ENCODE results near the gene OPRL1.

The OPRL1 gene

GRCh38 chr20:64048402-64049044 is 31.4 kb upstream of the OPRL1 start:
- peaks cover 90% of the 10 kb centered on the region for H3K27me3 ChIP-seq (ENCODE audit: insufficient read depth, low read length)
- H3K36me3 ChIP-seq (ENCODE audit: insufficient read depth, low read length), result no peaks in the 10 kb centered on the region
- no peak overlapping the region for H2AFZ ChIP-seq (ENCODE audit: low read depth, low read length)
- H3K9me3 ChIP-seq (ENCODE audit: low read length), result no peaks in the 10 kb centered on the region
- H3K4me3 ChIP-seq (ENCODE audit: low read length), result no peak overlapping the region
- H3K4me1 ChIP-seq (ENCODE audit: insufficient read depth, low read length), result peaks cover 8% of the 10 kb centered on the region

GRCh38 chr20:64049060-64049877 is 30.6 kb upstream of the OPRL1 start, which contains the start of gene SOX18:
Gene SOX18, minus strand, starts transcription at chr20:64049639. Its CDS starts 123 bp downstream, at chr20:64049516.
- Histone ChIP-seq H2AFZ (ENCODE audit: low read depth, low read length) (no peak within 1 kb of the TSS), H3K4me1 (ENCODE audit: insufficient read depth, low read length) (peaks cover 11% of the 10 kb centered on the region), H3K36me3 (ENCODE audit: insufficient read depth, low read length) (no peaks in the 10 kb centered on the region), H3K9me3 (ENCODE audit: low read length) (no peaks in the 10 kb centered on the region), H3K4me3 (ENCODE audit: low read length) (no peak within 1 kb of the TSS), H3K27me3 (ENCODE audit: insufficient read depth, low read length) (peaks cover 92% of the 10 kb centered on the region)

- H2AFZ ChIP-seq (ENCODE audit: low read depth, low read length), result no peak overlapping the region
- peaks cover 15% of the 10 kb centered on the region for H3K4me1 ChIP-seq (ENCODE audit: insufficient read depth, low read length)
- no peak overlapping the region for H3K4me3 ChIP-seq (ENCODE audit: low read length)
- H3K36me3 ChIP-seq (ENCODE audit: insufficient read depth, low read length), result no peaks in the 10 kb centered on the region
- no peaks in the 10 kb centered on the region for H3K9me3 ChIP-seq (ENCODE audit: low read length)
- peaks cover 89% of the 10 kb centered on the region for H3K27me3 ChIP-seq (ENCODE audit: insufficient read depth, low read length)
These were observed 30.0 kb upstream of the OPRL1 start for GRCh38 chr20:64049878-64050260.

- no peaks in the 10 kb centered on the region for H3K36me3 ChIP-seq (ENCODE audit: insufficient read depth, low read length)
- H3K4me1 ChIP-seq (ENCODE audit: insufficient read depth, low read length), result peaks cover 15% of the 10 kb centered on the region
These were observed 29.4 kb upstream of the OPRL1 start for GRCh38 chr20:64050261-64051032.

GRCh38 chr20:64051033-64051452 is 28.8 kb upstream of the OPRL1 start:
- H3K4me1 ChIP-seq (ENCODE audit: insufficient read depth, low read length), result peaks cover 21% of the 10 kb centered on the region
- H3K27me3 ChIP-seq (ENCODE audit: insufficient read depth, low read length), result peaks cover 81% of the 10 kb centered on the region
- no peaks in the 10 kb centered on the region for H3K36me3 ChIP-seq (ENCODE audit: insufficient read depth, low read length)
- H2AFZ ChIP-seq (ENCODE audit: low read depth, low read length), result no peak overlapping the region
- H3K4me3 ChIP-seq (ENCODE audit: low read length), result no peak overlapping the region
- H3K9me3 ChIP-seq (ENCODE audit: low read length), result no peaks in the 10 kb centered on the region

More at GRCh38 chr20:64050261-64051032, 29.4 kb upstream of the OPRL1 start:
- Histone ChIP-seq H3K9me3 (ENCODE audit: low read length) (no peaks in the 10 kb centered on the region), H2AFZ (ENCODE audit: low read depth, low read length) (no peak overlapping the region), H3K27me3 (ENCODE audit: insufficient read depth, low read length) (peaks cover 86% of the 10 kb centered on the region), H3K4me3 (ENCODE audit: low read length) (no peak overlapping the region)

- no peaks in the 10 kb centered on the region for H3K9me3 ChIP-seq (ENCODE audit: low read length)
- H3K4me1 ChIP-seq (ENCODE audit: insufficient read depth, low read length), result peaks cover 27% of the 10 kb centered on the region
- H3K4me3 ChIP-seq (ENCODE audit: low read length), result no peak overlapping the region
- H3K36me3 ChIP-seq (ENCODE audit: insufficient read depth, low read length), result no peaks in the 10 kb centered on the region
- H3K27me3 ChIP-seq (ENCODE audit: insufficient read depth, low read length), result peaks cover 74% of the 10 kb centered on the region
- no peak overlapping the region for H2AFZ ChIP-seq (ENCODE audit: low read depth, low read length)
These were observed 28.1 kb upstream of the OPRL1 start for GRCh38 chr20:64051561-64052325.

GRCh38 chr20:64052326-64052722 is 27.6 kb upstream of the OPRL1 start:
- Histone ChIP-seq H3K4me1 (ENCODE audit: insufficient read depth, low read length) (peaks cover 32% of the 10 kb centered on the region), H3K27me3 (ENCODE audit: insufficient read depth, low read length) (peaks cover 68% of the 10 kb centered on the region), H2AFZ (ENCODE audit: low read depth, low read length) (no peak overlapping the region), H3K36me3 (ENCODE audit: insufficient read depth, low read length) (no peaks in the 10 kb centered on the region), H3K9me3 (ENCODE audit: low read length) (no peaks in the 10 kb centered on the region), H3K4me3 (ENCODE audit: low read length) (no peak overlapping the region)

GRCh38 chr20:64052987-64053840 is 26.7 kb upstream of the OPRL1 start:
- Histone ChIP-seq H2AFZ (ENCODE audit: low read depth, low read length) (no peak overlapping the region), H3K27me3 (ENCODE audit: insufficient read depth, low read length) (peaks cover 59% of the 10 kb centered on the region), H3K9me3 (ENCODE audit: low read length) (no peaks in the 10 kb centered on the region), H3K4me3 (ENCODE audit: low read length) (no peak overlapping the region), H3K36me3 (ENCODE audit: insufficient read depth, low read length) (no peaks in the 10 kb centered on the region), H3K4me1 (ENCODE audit: insufficient read depth, low read length) (peaks cover 32% of the 10 kb centered on the region)

GRCh38 chr20:64053841-64054661 is 25.8 kb upstream of the OPRL1 start:
- H3K4me3 ChIP-seq (ENCODE audit: low read length), result no peak overlapping the region
- H3K36me3 ChIP-seq (ENCODE audit: insufficient read depth, low read length), result no peaks in the 10 kb centered on the region
- H2AFZ ChIP-seq (ENCODE audit: low read depth, low read length), result no peak overlapping the region
- peaks cover 53% of the 10 kb centered on the region for H3K27me3 ChIP-seq (ENCODE audit: insufficient read depth, low read length)
- no peaks in the 10 kb centered on the region for H3K9me3 ChIP-seq (ENCODE audit: low read length)
- peaks cover 32% of the 10 kb centered on the region for H3K4me1 ChIP-seq (ENCODE audit: insufficient read depth, low read length)

- Histone ChIP-seq H3K4me1 (ENCODE audit: insufficient read depth, low read length) (peaks cover 24% of the 10 kb centered on the region), H3K27me3 (ENCODE audit: insufficient read depth, low read length) (peaks cover 47% of the 10 kb centered on the region), H2AFZ (ENCODE audit: low read depth, low read length) (no peak overlapping the region), H3K36me3 (ENCODE audit: insufficient read depth, low read length) (no peaks in the 10 kb centered on the region), H3K4me3 (ENCODE audit: low read length) (no peak overlapping the region), H3K9me3 (ENCODE audit: low read length) (no peaks in the 10 kb centered on the region)
These were observed 24.4 kb upstream of the OPRL1 start for GRCh38 chr20:64055396-64055892.

GRCh38 chr20:64055893-64056638 is 23.8 kb upstream of the OPRL1 start:
- H3K9me3 ChIP-seq (ENCODE audit: low read length), result no peaks in the 10 kb centered on the region
- no peak overlapping the region for H3K4me3 ChIP-seq (ENCODE audit: low read length)
- no peaks in the 10 kb centered on the region for H3K36me3 ChIP-seq (ENCODE audit: insufficient read depth, low read length)

More at GRCh38 chr20:64055893-64056638, 23.8 kb upstream of the OPRL1 start:
- Histone ChIP-seq H3K4me1 (ENCODE audit: insufficient read depth, low read length) (peaks cover 24% of the 10 kb centered on the region), H2AFZ (ENCODE audit: low read depth, low read length) (no peak overlapping the region), H3K27me3 (ENCODE audit: insufficient read depth, low read length) (peaks cover 41% of the 10 kb centered on the region)
